ENCODE results near the gene NT5DC1.

The NT5DC1 gene

DNA sequence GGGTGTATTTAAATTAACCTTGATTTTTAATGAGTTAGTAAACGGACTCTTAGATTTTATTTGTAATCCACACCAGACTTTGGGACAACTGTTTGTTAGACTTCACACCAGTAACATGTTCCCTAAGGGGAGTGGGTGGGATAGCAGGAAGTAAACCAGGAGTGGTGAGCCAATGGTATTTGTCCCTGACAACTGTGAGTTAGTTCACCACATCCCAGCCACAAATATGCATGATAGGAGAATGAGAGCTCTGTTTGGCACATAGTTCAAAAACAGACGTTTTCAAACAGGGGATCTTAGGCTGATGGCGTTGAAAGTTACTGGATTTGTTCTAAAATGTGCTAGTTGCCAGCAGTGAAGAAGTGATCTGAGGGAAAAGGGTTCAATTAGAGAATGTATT is 44.0 kb downstream of the NT5DC1 start:
- DNase-seq = no peak

DNA sequence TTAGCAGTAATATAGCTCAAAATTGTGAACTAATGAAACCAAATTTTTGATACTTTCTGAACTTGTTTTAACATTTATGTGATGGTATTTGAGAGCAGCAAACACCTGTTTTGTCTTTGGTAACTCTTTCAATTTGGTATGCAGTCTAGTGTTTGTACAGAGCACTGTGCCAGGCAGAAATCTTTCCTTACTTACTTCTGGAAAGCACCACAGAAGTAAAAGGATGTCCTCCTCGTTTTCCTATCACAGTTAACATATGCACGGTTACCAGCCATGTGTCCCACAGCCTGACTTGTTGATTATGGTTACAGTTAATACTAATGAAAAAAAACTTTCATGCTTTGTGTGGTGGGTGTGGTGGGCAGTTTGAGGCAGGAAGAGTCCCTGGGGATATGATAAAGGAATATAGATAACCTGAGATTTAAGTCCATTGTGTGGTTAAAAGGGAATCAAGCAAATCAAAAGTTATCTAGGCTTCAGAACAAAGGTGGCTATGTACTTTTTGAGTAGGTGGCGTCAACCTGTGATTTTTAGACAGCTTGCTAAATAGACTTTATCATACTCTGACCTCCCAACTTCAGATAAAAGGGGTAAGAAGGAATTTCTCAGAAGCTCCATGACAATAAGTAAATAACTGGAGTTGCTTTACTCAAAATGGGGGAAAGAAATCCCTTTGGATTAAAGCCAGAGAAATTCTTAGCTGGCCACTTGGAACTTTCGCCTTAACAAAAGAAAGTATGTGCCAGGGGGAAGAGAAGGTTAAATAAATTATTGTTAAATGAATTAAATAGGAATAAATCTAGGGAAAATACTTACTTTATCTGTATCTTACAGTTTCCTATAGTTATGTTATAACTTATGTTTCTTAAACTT is 45.4 kb downstream of the NT5DC1 start:
- DNase-seq = no peak

GRCh38 chr6:116152620-116153019 is 52.0 kb downstream of the NT5DC1 start:
- DNase-seq = no peak

DNA sequence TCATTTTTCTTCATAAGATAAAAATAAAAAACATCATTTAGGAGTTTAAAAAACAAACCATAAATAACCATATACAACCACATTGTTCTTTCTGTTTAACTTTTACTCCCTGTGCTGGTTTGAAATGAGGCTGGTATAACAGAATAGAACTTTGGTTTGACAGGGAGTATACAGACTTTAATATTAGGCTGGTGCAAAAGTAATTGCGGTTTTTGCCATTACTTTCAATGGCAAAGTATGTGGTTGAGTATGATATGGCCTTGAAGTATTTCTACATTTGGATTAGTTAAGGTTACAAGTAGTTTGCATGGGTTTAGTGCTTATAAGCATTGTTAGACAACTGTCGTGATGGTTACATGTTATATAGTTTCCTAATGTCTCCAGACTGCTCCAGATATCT is 54.2 kb downstream of the NT5DC1 start:
- DNase-seq = no peak

GRCh38 chr6:116156405-116157326 is 56.0 kb downstream of the NT5DC1 start:
- DNase-seq = no peak

- DNase-seq = no peak
Measured at GRCh38 chr6:116157391-116157790, 56.7 kb downstream of the NT5DC1 start.

- DNase-seq = no peak
Measured at GRCh38 chr6:116158641-116159040, 58.0 kb downstream of the NT5DC1 start.

- no peak for DNase-seq
Measured at GRCh38 chr6:116159782-116160524, 59.3 kb downstream of the NT5DC1 start.

- DNase-seq = no peak
Measured at GRCh38 chr6:116165596-116165995, 64.9 kb downstream of the NT5DC1 start.

DNA sequence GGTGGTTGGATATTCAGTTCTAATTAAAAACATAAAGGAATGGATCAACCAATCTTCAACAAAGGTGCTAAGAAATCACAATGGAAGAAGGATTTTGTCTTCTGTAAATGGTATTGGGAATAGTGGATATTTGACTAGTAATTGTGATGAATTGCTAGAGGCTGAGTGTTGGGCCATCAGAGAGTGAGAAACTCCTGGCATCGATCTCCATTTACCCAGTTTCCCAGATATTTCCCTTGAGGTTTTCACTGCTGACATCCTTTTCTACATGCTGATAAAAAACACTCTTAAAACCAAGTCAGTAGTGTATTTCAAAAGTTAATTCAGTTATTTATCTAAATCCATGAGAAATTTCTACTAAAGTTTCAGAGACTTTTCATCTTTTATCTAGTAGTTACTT is 65.7 kb downstream of the NT5DC1 start:
- no peak for DNase-seq

- no peak for DNase-seq
Measured at GRCh38 chr6:116168148-116168547, 67.5 kb downstream of the NT5DC1 start.

GRCh38 chr6:116169880-116170279 is 69.2 kb downstream of the NT5DC1 start:
- no peak for DNase-seq

- DNase-seq = no peak
Measured at GRCh38 chr6:116170358-116171057, 69.9 kb downstream of the NT5DC1 start.

DNA sequence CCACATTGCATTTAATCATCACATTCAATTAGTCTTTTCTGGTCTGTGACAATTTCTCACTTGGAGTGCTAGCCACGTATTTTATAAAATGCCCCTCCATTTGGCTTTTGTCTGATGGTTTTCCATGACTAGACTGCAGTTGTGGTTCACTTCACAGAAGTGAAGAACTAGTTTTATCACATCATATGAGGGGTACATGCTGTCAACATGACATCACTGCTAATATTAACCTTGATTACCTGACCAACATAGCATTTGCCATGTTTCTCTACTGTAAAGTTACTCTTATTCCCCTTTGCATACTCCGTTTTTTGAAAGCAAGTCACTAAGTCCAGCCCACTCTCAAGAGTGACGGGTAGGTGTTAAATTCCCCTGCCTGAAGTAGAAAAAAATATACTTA is 73.3 kb downstream of the NT5DC1 start:
- DNase-seq = no peak

DNA sequence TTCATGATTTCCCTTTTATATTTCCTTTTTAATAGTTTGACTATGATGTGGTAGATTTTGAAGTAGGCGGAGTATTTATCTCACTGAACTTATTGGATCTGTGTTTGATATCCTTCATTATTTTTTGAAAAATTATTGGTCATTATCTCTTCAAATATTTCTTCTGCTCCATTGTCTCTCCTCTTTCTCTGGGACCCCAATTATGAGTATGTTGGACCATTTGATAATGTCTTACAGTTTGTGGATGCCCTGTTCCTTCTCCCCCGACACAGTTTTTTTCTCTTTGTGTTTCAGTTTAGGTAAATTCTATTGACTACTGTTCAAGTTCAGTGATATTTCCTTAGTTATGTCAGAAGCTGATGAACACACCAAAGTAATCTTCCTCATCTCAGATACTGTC is 74.7 kb downstream of the NT5DC1 start:
- DNase-seq = no peak

DNA sequence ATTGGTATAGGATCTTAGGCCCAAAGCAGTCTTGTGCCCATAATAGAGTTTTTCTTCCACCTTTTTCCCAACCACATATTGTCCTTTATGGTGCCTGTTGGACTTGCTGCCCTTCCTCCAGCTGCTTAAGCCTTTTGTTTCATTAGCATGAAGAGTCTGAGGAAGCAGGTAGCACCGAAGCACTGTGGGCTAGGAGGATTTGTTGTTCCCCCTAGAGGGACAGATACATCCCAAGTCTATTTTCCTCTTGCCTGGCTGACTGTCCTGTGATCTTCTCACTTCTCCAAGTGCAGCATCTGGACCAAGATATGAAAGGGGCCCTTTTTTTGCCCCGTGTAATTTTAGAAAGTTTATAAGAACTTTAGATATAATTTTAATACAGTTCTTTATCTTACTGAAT is 75.9 kb downstream of the NT5DC1 start:
- DNase-seq = no peak

DNA sequence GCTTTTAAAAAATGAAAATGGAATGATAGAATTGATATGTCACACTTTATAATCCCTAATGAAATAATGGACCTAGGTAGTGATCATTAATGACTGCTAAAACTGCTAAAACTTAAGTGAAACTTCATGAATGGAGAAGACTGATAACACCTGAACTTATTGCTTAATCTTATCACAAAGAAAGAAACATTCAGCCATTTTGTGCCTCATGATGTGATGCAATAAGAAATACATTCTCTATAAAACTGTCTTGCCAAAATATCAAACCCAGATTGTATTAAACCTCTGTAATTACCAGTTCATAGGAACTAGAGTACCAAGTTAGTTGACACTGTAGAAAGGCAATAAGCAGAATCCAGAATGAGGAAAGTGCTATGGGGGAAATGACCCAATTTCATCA is 79.7 kb downstream of the NT5DC1 start:
- no peak for DNase-seq

DNA sequence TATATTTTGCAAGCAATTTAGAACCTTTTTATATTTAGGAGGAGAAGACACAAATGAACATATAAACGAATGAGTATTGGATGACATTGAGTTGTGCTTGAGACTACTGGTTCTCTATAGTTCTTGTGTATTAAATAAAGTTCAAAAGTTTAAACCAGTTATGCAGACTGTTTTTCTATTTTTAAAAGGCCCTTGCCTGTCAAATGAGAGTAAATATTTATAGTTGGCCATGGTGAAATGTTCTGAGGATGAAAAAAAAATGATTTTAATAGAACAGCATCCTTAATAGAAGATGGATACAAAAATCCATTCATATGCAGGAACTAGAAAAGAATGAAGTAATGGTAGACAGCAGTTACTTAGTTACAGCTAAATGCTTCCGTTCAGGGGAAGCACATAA is 88.8 kb downstream of the NT5DC1 start:
- DNase-seq = no peak

- DNase-seq = no peak
Measured at GRCh38 chr6:116190550-116190949, 89.9 kb downstream of the NT5DC1 start.

DNA sequence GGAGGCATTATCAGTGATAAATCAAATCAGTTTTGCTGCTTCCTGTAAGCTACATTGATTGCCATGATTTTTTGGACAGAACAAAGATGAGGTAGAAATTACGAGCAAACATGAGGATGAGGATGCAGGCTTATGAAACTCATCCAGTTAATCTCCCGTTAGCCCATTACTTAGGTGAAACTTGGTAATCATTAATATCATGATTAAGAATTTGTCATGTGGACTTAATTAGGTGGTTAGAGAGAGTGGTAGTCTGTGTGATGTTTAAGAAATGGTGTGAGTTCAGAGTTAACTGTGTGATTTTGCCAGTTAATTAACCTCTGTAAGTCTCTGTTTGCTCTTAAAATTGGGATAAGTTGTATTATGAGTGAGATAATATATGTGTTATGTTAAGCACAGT is 91.2 kb downstream of the NT5DC1 start:
- DNase-seq = no peak

DNA sequence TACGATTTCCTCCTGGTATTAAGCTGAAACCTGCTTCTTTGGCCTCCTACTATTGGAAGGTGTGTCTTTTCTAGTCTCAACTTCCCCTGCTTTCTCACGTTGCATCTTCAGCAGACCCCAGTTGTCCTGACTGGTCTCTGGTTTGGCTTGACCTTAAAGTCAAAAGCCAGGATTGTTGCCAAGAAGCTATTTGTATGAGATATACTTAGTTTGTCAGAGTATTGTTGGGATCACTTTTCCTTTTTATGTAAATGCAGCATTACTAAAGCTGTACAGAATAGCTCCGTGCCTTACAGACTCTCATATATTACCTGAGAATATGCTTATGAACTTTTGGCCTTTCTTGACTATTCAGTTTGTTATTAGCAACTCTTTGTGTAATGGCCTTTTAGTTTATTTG is 92.1 kb downstream of the NT5DC1 start:
- no peak for DNase-seq

DNA sequence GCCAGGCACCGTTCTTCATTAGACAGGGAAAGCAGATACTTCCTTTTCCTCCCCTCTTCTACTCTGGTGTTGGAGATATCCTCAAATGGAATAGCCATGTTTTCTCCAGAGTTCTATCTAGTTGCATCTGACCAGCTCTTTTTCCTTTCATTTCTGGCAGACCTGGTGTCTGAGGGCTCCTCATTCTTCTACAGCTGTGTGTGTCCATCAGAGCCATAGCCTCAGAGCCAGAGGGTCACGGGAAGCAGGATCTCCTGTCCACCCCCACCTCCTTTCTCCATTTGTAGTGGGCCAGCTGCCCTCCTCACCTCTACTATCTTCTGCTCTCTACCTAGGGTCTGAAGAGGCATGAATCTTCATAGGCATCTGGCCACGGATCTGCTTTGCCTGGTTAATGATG is 96.2 kb downstream of the NT5DC1 start:
- DNase-seq = no peak

Data from activated CD4-positive, alpha-beta T cell treated with anti-CD3 and anti-CD28 coated beads, Interleukin-2, Interleukin-6, amounts not matched to agents 100 ng/mL and 50 ng/mL, durations not matched to agents 16 hours and 8 hours (primary cell).